Ectodermal cell (in vitro differentiated cells): Measurements from ENCODE around the gene MTHFD1.

Source experiments
- H3K27ac ChIP-seq: 2 replicates; pipeline ENCODE4 v1.7.0; 2013; ENCODE audit warnings: mild to moderate bottlenecking, low read depth, low read length; ENCODE audit not compliant: insufficient read depth, poor library complexity, severe bottlenecking
- H3K27me3 ChIP-seq: 2 replicates; pipeline ENCODE4 v1.7.0; 2013; ENCODE audit warnings: mild to moderate bottlenecking, low read length; ENCODE audit not compliant: insufficient read depth, control insufficient read depth, poor library complexity, severe bottlenecking
- H3K36me3 ChIP-seq: one replicate; pipeline ENCODE4 v1.7.0; 2013; ENCODE audit warnings: low read length; ENCODE audit not compliant: control insufficient read depth, insufficient read depth
- H3K4me1 ChIP-seq: one replicate; pipeline ENCODE4 v1.7.0; 2013; ENCODE audit warnings: low read length; ENCODE audit not compliant: control insufficient read depth, insufficient read depth
- H3K4me3 ChIP-seq: 2 replicates; pipeline ENCODE4 v1.7.0; 2013; ENCODE audit warnings: low read depth, low read length, control low read depth; ENCODE audit not compliant: insufficient read depth
- H3K9me3 ChIP-seq: 2 replicates; pipeline ENCODE4 v1.7.0; 2013; ENCODE audit warnings: mild to moderate bottlenecking, low read length, moderate library complexity; ENCODE audit not compliant: control insufficient read depth
- WGBS, 2 experiments: methylation state at CpG; one replicate each; pipeline ENCODE4 v1.1.7; 2013; ENCODE audit warnings: missing lambda C conversion rate in 2 of 2; 5-methylcytosine and 5-hydroxymethylcytosine counted together

The MTHFD1 gene

GRCh38 chr14:64421166-64421565 is 33.0 kb downstream of the MTHFD1 start:
- Histone ChIP-seq H3K4me3 (no peak overlapping the region), H3K27me3 (no peaks in the 10 kb centered on the region), H3K4me1 (no peaks in the 10 kb centered on the region), H3K27ac (no peak overlapping the region), H3K36me3 (peaks cover 23% of the 10 kb centered on the region), H3K9me3 (no peaks in the 10 kb centered on the region)
- 89 to 91% methylated on average over 8 of the region's 8 CpGs for WGBS, 2 experiments

DNA sequence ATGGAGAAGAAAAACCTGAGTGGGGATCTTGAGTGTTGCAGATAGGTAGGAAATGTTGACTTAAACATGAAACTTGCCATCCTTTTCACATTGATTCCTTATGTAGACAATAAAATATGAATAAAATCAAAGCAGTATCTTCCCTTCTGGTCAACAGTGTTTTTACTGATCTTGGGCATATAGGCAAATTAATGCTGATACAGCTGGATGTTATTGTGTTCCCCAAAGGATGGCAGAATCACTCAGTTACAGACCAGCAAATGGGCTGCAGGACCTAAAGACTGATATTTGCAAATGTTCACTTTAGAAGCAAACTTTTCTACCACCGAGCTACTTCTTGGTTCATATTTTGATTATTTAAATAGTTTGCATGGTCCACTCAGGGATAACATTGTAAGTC is 33.9 kb downstream of the MTHFD1 start:
- Histone ChIP-seq H3K36me3 (peaks cover 24% of the 10 kb centered on the region), H3K9me3 (no peaks in the 10 kb centered on the region), H3K27me3 (no peaks in the 10 kb centered on the region), H3K4me3 (no peak overlapping the region), H3K27ac (no peak overlapping the region), H3K4me1 (no peaks in the 10 kb centered on the region)
- 100% methylated on average over 1 of the region's 1 CpG for WGBS, 2 experiments

- Histone ChIP-seq H3K9me3 (no peaks in the 10 kb centered on the region), H3K4me1 (no peaks in the 10 kb centered on the region), H3K27ac (no peak overlapping the region), H3K4me3 (no peak overlapping the region), H3K36me3 (peaks cover 30% of the 10 kb centered on the region), H3K27me3 (no peaks in the 10 kb centered on the region)
- 95 to 97% methylated on average over 7 of the region's 7 CpGs for whole genome bisulfite sequencing, 2 experiments
These were observed 34.6 kb downstream of the MTHFD1 start for GRCh38 chr14:64422756-64423155.

GRCh38 chr14:64423987-64424386 is 35.8 kb downstream of the MTHFD1 start:
- Histone ChIP-seq H3K4me1 (no peaks in the 10 kb centered on the region), H3K9me3 (no peaks in the 10 kb centered on the region), H3K36me3 (peaks cover 26% of the 10 kb centered on the region), H3K27me3 (no peaks in the 10 kb centered on the region), H3K27ac (no peak overlapping the region), H3K4me3 (no peak overlapping the region)
- 93 to 97% methylated on average over 6 of the region's 6 CpGs for WGBS, 2 experiments

GRCh38 chr14:64434528-64434927 is 46.4 kb downstream of the MTHFD1 start:
- Histone ChIP-seq H3K27me3 (no peaks in the 10 kb centered on the region), H3K9me3 (no peaks in the 10 kb centered on the region), H3K36me3 (peaks cover 34% of the 10 kb centered on the region), H3K27ac (no peak overlapping the region), H3K4me1 (no peaks in the 10 kb centered on the region), H3K4me3 (no peak overlapping the region)
- 92 to 94% methylated on average over 3 of the region's 3 CpGs for WGBS, 2 experiments

DNA sequence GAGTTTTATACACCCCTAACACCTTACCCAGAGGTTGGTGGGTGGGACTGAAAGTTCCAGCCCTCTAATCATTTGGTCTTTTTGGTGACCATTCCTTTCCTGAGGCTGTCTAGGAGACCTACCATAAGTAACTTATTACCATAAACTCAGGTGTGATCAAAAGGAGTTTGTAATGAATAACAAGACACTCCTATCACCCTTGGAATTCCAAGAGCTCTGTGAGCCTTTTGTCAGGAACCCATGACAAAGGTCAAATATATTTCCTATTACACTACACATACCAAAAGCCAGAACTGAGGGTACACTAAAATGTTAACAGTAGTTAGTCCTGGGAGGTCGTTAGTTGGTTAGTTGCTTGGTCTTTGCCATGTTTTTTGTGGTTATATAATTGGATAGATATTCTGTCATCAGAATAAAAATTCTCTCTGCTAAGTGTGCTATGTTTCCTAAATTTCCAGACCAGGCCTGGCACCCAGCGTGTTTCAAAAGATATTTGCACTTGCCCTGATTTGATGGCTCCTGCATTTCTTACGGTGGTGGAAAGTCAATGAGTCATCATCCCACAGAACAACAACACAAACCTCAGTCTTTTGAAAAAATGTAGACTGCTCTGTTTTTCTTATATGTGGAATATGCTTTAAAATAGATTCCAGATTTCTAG is 50.2 kb downstream of the MTHFD1 start:
- H3K4me1 ChIP-seq: no peaks in the 10 kb centered on the region
- no peak overlapping the region for H3K27ac ChIP-seq
- H3K4me3 ChIP-seq: no peak overlapping the region
- H3K36me3 ChIP-seq: peaks cover 31% of the 10 kb centered on the region
- 89 to 98% methylated on average over 3 of the region's 3 CpGs for WGBS, 2 experiments
- H3K27me3 ChIP-seq: no peaks in the 10 kb centered on the region
- no peaks in the 10 kb centered on the region for H3K9me3 ChIP-seq

DNA sequence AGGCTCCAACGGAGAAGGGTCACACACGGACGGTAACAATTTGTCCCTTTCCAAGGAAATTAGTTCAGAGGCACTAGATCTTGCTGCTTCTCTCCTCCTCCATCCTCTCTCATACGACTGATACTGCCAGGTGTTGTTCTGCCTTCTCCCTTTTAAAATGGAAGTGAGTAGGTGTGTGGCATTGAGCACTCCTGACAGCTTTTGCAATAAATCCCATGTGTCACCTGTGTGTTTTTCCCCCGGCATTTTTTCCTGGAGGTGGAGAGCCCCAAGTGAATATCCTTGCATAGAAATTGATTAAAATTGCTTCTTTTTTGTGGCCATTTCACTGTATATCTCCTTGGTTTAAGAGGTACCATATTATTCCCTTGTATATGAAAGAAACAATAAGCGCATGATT is 51.0 kb downstream of the MTHFD1 start:
- H3K9me3 ChIP-seq: no peaks in the 10 kb centered on the region
- no peak overlapping the region for H3K27ac ChIP-seq
- no peak overlapping the region for H3K4me3 ChIP-seq
- no peaks in the 10 kb centered on the region for H3K4me1 ChIP-seq
- H3K36me3 ChIP-seq: peaks cover 36% of the 10 kb centered on the region
- no peaks in the 10 kb centered on the region for H3K27me3 ChIP-seq
- 96 to 99% methylated on average over 5 to 6 of the region's 6 CpGs for WGBS, 2 experiments

DNA sequence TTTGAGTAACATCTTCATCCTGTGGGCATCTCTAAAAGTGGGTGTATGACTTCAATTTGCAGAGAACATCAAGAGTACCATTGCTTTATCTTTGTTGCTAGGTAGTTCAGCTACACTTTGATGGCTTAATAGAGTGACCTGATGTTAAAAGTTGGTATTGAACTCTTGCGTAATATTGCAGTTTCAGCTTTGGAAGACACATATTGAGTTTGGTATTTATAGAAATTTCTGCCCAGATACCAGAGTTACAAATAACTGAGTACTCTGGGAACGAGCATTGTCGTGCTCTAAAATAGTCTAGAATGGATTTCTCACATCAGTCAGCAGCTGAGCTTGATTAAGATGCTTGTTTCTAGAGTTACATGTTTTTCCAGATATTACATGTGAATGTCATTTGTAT is 52.3 kb downstream of the MTHFD1 start:
- Histone ChIP-seq H3K4me3 (no peak overlapping the region), H3K4me1 (no peaks in the 10 kb centered on the region), H3K36me3 (peaks cover 36% of the 10 kb centered on the region), H3K27me3 (no peaks in the 10 kb centered on the region), H3K9me3 (no peaks in the 10 kb centered on the region), H3K27ac (no peak overlapping the region)
- 92 to 97% methylated on average over 3 of the region's 3 CpGs for WGBS, 2 experiments

DNA sequence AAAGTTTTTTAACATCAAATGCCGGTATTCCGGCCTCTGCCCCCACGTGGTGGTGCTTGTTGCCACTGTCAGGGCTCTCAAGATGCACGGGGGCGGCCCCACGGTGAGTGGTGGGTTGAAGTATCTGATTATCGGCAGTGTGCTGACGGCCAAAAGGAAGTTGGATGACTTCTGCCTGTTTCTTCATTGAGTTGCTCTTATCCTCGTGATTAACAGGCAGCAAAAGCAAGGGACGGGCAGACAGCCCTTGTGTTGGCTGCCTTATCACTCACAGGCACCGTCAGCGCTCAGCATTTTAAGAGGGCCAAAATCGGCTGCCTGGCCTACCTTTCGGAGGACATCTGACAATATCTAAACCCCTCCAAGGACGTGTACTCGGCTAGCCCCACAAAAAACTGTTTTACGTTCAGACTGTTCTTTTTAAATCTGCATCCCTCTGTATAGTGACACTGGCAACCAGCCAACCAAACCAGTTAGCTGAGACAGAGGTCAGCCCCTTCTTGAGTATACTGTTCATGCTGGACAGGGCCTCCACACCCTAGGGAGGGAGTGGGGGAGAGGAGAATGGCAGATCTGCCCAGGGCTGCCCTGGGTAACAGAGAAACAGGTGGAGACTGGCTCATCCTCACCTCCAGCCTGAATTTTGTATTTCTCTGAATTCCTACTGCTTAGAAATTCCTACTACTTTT is 54.3 kb downstream of the MTHFD1 start:
- WGBS, 2 experiments: 94 to 96% methylated on average over 17 of the region's 17 CpGs
- no peaks in the 10 kb centered on the region for H3K4me1 ChIP-seq
- H3K27ac ChIP-seq: no peak overlapping the region
- no peaks in the 10 kb centered on the region for H3K27me3 ChIP-seq
- no peak overlapping the region for H3K4me3 ChIP-seq
- peaks cover 33% of the 10 kb centered on the region for H3K36me3 ChIP-seq
- H3K9me3 ChIP-seq: no peaks in the 10 kb centered on the region

DNA sequence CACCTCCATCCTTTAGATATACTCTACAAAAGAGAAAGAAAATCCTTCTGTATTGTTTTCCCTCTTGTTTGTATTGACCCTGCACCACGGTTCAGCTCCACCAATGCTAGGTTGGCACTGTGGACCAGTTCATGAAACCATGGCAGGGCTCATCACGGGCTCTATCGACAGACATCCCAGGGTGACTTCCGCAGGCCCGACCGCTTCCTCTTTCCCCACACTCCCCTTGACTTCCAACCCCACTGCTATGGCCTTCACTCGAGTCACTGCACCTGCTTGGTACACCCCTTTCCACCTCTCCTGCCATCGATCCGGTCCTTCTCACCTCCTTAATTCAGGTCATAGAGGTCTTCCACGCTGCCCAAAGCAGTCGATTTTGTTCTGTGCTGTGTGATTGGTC is 56.0 kb downstream of the MTHFD1 start:
- H3K4me3 ChIP-seq: no peak overlapping the region
- WGBS, 2 experiments: 96% methylated on average over 11 of the region's 11 CpGs
- H3K9me3 ChIP-seq: no peaks in the 10 kb centered on the region
- peaks cover 26% of the 10 kb centered on the region for H3K36me3 ChIP-seq
- no peaks in the 10 kb centered on the region for H3K27me3 ChIP-seq
- H3K4me1 ChIP-seq: no peaks in the 10 kb centered on the region
- no peak overlapping the region for H3K27ac ChIP-seq
